Stimulated activated CD8-positive, alpha-beta memory T cell treated with anti-CD3 and anti-CD28 coated beads, Interleukin-4, amount 100 ng/mL, for 4 hours (primary cell): Measurements from ENCODE around the gene KCNMA1.

Source experiments
- DNase-seq, 2 donors: peaks; one replicate each; pipeline ENCODE4 v3.0.0-alpha.2; 2020; ENCODE audit warnings: low read depth in 2 of 2, low spot score in 1 of 2

Gene KCNMA1

DNA sequence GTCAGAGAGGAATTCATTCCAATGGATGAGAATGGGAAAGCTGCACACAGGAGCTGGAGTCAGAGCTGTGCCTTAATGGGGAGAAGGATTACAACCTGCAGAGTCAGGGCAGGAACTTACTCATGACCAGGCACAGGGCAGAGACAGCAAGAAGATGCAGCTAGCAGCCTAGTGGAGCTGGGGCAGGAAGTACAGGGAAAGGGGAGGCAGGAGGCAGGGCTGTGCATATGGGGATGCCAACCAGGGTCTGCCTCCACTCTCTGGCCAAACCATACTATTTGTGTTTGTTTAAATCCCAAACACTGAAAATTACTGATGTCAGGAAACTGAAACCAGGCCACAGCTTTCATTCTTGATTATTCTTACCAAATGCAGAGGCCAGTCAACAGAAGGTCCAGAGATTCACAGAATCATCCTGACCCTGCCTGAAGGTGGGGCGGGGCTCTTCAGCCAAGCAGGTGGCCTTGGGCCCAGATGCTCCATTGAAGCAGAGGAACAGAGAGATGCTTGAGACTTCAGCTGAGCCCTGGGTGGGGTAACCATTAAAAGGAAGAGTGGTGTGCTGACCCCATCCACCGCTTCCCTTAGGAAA is 461.9 kb downstream of the KCNMA1 start:
- no peak for DNase-seq

GRCh38 chr10:77173615-77174461 is 463.8 kb downstream of the KCNMA1 start:
- peak; percentile 37 to 55 for DNase-seq

DNA sequence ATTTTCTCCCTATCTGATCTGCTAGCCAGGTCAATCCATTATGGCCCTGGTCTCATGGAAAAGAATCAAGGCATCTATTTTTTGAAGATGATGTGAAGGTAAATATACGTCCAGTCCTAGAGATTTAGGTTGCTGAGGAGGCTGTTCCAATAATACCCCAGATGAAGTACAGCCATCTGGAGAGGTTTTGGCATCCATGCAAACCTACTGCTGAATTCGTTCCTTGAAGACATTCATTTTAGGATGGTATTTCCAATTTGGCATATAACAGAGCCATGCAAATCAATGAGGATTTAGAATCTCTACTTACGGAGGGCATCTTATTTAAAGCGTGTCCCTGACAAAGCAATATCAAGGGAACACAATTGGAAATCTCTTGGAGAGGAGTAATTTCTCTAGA is 465.5 kb downstream of the KCNMA1 start:
- no peak for DNase-seq

- no peak for DNase-seq
Observed at GRCh38 chr10:77168861-77169260, 468.7 kb downstream of the KCNMA1 start.

GRCh38 chr10:77168161-77168560 is 469.4 kb downstream of the KCNMA1 start:
- no peak for DNase-seq

DNA sequence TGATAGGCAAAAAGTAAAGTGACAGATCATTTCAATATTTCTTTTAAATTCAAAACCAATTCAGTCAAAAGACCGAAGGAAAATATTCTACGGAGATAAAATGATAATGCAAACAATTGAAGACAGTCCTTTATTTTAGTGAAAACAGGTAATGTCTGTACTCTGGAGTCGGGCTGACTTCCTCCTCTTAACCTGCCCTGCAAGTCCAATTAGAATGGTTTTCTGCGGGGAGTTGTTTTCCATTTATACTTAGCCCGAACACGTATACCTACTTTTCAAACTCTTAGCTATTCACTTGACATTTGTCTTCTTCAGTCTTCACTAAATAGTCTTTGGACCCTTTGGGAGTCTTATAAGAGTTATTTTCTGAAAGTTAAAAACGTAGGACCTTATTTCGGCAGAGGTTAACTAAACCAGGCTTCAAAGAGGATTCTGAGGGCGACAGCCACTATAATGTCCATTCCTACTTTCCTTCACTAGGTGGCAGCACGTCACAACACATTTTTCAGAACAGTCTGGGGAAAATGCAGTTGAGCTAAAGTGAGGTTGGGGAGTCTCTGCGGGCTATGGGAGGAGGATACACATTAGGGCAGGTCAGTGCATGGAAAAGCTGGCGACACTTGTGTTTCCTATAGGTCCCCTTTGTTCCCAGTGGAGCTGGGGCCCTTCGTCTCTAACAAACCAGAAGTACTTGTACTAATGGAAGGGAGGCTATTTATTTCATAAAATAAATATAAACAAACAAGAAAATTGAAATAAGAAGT is 472.0 kb downstream of the KCNMA1 start:
- no peak for DNase-seq

GRCh38 chr10:77164616-77165311 is 472.8 kb downstream of the KCNMA1 start:
- DNase-seq = no peak

DNA sequence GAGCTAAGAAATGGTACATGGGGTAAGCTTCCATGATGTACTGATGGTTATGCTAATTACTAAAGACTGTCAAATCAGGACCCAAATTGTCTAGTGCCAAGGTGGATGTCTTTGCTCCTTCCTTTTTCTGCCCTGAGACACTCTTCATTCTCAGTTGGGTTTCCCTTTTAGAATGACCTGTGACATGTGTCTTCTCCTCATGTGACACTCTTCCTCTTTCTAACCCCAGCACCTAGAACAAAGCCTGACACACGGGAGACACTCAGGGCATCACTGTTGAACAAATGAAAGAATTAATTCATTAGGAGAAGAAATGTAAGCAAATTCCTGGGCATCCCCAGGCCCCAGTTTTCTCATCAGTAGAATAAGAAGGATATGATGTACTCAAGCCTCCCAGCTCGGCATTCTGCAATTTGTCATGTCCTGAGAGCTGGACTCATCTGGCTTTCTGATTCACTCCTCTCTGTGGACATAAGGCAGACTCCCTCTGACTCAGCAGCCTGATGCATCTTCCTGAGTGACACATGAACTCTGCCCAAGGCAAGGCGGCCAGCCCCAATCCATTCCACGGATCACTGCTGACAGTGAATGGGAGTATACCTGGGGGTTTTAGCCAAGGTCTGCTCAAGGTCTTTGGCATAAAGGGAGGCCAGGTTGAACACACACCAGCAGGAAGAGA is 473.8 kb downstream of the KCNMA1 start:
- DNase-seq = no peak

- no peak for DNase-seq
Observed at GRCh38 chr10:77162697-77163096, 474.9 kb downstream of the KCNMA1 start.

GRCh38 chr10:77160679-77161078 is 476.9 kb downstream of the KCNMA1 start:
- DNase-seq = no peak

DNA sequence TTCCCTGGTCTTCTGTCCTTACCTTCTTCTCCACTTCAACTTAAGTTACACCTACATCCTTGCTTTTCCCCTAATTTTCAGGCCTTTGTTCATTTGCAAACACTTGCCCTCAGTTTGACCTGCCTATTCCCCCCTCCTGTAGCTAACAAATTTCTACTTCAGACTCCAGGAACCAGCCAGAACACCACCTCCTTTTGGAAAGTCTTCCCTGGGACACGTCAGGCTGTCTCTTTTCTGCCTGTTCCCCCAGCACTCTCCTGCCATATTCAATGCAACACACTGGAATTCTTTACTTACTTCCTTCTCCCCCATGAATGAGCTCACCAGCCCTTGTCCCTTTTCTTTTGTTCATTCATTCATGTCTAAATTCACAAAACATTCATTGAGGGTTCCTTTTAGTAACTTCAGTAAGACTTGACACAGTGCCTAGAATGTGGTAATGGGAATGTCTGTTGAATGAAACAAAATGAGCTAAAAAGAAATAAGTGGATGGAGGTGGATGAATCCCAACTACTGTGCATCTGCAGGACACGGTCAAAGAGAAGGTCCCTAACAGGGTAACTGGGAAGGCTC is 478.0 kb downstream of the KCNMA1 start:
- no peak for DNase-seq

DNA sequence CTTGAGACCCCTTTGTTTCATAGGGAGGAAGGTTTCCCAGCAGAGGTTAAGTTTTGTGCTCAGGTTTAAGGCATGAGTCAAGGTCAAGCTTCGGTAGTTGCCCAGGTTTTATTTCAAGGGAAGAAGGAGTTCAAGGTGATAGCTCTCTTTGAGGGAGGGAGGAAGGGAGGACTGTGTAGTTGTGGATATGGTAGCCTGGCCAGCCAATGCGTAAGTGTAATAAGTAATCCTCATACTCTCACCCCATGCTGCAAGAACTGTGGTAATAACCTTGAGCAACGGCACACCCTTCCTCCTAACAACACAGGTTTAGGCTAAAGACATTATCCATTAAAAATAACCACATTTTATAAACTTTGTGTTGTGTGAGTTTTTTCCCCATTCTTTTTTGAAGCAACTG is 478.9 kb downstream of the KCNMA1 start:
- DNase-seq = no peak

GRCh38 chr10:77157248-77158019 is 480.2 kb downstream of the KCNMA1 start:
- DNase-seq = no peak

- no peak for DNase-seq
Observed at GRCh38 chr10:77156406-77156879, 481.2 kb downstream of the KCNMA1 start.

DNA sequence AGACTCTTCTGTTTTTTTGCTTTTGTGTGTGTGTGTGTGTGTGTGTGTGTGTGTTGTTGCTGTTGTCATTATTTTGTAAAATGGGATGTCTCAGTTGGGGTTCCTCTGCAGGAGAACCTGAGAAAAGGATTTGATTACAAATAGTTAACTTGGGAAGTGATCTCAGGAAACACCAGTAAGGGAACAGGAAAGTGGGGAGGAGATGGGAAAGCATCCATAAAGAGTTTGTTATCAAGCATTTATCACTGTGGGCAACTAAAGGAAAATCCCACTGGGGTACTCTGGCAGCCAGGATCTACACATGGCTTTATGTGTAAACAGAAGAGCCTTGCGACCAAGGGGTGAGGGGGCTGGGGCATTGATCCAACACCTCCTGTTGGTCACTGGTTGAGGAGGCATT is 485.4 kb downstream of the KCNMA1 start:
- no peak for DNase-seq

DNA sequence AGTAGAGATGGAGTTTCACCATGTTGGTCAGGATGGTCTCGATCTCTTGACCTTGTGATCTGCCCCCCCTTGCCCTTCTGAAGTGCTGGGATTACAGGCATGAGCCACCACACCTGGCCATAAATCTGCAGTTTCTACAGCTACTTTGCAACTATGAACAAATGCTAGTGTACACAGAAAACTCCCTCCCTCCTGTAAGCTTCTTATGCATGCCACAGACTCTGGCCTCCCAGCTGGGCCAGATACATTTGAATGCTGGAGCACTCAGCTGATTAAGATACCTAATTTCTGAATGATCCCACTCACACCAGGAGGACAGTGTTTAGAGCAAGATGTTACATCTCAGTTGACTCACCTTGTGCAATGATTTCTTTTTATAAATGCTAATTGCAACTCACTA is 486.2 kb downstream of the KCNMA1 start:
- DNase-seq = no peak

GRCh38 chr10:77149706-77150105 is 487.9 kb downstream of the KCNMA1 start:
- no peak for DNase-seq

DNA sequence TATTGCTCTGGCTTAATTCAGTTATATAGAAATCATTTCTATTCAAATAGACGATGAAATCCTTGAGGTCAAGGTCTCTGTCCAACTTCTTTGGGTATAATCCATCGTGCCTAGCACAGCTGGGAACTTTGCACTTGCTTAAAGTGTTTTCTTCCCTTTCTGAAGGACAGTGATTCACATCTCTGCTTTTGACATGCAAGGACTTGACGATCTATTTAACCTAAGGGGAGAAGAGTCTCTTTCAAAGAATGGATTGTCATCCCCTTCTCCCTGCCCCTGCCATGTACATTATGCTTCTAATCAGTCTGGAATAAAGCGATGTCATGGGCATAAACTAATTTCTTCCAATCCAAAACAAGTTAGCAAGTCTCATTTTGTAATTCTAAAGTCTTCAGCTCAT is 488.6 kb downstream of the KCNMA1 start:
- DNase-seq = no peak

DNA sequence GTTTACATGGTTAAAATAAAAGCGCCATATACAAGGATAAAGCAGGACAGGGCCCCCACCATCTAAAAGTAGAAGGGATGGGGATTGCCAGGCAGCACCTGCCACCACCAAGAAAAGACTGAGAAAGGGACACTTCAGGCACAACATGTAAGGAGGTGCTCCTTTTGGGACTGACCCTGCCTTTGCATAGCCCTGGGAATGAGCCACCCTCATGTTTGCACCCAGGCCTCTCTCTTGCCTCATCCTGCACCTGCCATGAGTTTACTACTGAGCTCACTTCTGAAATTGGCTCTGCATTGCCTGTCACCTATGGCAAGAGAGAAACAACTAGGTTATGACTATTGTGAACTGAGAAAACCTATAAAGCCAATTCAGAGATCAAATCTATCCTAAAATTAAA is 489.7 kb downstream of the KCNMA1 start:
- no peak for DNase-seq
